GM11168 (cell line): ENCODE results near the gene ZNF831.

Experiments
- in situ Hi-C: fragments of 300-500 bp; cut with MboI; formaldehyde crosslinking; loops from one replicate; pipeline ENCODE4 v1.12.0; 2022; ENCODE audit warnings: low sequenced_read_pairs; ENCODE audit not compliant: unreplicated experiment

The ZNF831 gene

DNA sequence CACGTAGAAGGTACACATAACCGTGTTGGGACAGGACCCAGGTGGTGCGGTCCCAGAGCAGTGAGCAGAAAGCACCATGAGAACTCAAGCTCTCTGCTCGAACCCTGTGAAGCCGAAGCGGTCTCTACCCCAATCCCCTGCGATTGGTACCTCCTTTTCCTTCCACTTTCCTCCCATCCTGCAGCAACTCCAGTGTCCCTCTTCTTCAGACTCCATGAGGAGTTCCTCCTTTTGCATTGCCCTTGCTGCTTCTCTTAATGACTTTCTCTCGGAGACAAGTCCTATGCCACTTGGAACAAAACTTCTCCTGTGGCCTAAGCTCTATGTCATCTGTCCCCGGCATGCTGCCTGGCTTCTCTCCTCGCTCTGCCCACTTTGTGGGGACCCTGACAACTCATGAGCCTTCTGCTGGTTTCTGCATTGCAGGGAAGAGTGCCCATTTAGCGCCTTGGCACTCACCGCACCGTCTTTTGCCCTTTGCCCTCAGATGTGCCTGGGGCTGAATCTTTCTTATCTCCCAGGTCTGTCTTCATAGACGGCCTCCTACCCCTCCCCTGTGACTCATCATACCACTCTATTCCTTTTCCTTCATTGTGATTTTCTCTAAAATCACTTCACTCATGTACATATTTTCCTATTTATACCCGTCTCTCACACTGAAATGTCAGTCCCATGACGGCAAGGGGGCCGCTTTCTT, 9.2 kb upstream of the ZNF831 start:
- in situ Hi-C loops: no loop called here

DNA sequence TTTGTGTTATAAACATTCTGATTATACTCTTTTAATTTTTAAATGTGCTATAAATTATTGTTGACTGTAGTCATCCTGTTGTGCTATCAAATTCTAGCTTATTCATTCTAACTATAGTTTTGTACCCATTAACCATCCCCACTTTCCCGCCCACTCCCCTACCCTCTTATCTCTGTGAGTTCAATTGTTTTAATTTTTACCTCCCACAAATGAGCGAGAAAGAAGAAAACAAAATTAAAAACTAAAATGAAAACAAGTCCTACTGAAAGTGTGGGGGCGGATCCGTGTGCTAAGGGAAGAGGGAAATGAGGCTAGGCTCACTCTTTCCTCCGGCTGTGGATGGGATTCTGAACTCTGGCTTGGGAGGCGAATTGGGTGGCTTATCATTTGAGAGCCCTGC, 6.6 kb upstream of the ZNF831 start:
- in situ Hi-C loops: no loop called here

DNA sequence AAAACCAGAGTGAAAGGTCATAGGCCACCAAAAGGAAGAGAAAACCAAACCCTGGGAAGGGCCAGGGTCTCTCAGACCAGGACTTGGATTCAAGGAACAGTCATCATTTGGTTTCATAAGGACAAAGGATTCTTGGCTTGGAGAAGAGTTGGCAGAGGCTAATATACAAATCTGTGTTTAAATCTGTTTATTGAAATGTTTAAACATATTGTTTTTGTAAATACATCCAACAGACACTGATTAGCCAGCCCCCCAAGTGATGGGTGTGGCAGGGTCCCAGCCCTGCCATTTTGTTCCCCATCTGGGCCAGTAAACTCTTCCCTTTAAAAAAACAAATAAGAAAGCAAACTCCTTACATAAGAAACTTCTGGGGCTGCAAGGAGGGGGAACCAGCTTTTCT, 6.1 kb upstream of the ZNF831 start:
- in situ Hi-C loops: no loop called here

DNA sequence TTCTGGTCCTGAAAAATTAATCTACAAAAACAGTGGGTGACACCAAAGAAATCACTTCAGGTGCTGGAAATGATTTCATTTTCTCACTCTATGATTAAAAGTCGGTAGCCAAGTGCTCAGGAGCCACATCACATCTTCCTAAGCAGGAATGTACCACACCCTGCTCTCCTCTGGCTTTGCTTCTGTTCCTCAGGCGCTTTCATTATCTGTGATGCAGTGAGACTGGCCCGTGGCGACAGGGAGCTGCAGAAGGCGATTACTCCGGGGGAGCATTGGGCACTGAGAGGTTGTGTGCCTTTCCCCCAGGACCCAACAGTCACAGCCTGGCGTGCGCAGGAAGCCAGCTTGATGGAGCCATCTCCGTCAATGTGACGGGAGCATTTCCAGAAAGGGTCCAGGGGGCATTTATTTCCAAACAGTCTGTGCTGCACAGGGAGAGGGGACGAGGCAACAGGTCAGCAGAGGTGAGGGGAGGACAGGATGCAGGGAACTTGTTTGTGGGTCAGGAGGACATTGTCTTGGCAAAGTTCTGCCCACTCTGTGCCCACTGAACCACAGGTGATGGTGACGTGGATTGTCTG, 5.6 kb upstream of the ZNF831 start:
- in situ Hi-C loops: no loop called here

DNA sequence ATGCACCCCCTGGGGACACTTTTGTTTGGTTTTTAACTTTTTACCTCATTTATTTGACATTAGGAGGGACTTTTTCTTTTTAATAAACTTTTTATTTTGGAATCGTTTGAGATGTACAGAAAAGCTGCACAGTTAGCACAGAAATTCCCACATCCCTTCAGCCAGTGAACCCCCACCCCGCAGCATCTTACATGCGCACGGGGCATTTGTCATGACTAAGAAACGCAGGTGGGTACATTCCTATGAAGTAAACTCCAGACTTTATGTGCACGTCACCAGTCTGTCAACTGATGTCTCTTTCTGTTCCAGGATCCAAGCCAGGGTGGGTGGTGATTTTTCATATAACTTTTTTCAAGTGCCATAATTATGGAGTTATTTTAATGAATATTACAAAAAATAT, 4.9 kb upstream of the ZNF831 start:
- in situ Hi-C loops: no loop called here

DNA sequence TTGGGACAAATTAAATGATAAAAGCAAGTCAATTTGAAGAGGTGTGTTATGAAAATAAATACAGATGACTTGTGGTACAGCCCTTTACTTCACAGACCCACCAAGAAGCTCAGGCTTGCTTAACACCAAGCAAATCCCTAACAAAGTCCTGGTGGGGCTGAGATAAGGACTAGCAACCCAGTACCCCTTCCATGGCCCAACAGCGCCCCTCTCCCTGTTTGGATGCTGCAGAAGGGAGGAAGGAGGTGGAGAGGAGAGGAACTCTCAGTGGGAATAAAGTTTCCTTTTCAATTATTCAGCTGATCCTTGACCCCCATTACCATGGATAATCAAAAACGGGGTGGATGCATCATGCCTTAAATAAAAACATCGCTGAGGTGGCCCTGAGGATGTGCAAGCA, 4.5 kb upstream of the ZNF831 start:
- in situ Hi-C loops: no loop called here

DNA sequence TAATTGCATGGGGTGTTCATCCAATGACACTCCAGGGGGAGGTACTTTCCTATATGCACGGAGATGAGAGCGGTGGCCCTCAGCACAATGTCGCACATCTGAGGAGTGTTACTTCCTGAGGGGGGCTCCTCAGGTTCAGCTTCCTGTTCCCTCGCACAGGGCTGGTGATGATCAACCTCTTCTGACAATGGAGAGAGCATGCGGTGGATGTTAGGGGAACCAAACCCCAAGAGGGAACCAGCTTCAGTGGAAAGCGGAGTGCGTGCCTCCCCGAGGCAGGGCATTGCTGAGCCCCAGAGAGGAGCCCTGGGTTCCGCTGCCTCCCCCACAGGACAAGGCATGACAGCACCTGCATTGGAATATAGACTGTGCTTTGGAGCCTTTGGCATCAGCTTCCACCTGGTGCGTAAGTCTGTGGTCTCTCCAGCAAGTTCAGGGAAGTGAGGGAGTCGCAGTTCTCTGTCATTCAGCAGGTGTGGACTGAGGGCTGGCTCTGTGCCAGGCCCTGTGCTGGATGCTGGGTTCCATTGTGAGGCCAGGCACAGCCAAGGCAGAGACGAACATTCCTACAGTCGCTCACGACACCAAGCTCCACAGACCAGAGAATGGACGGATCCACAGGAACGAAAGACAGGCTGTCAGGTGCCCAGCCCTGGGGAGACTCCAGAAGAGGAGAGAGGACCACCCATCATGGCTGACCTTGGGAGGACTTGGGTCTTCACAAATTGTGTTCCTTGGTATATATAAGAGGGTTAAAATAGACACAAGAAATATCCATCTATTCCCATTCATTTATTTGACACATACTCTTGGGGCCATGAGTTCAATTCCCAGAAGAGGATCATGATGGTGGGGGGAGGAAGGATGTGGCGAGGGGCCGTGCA, 3.9 kb upstream of the ZNF831 start:
- in situ Hi-C loops: no loop called here

DNA sequence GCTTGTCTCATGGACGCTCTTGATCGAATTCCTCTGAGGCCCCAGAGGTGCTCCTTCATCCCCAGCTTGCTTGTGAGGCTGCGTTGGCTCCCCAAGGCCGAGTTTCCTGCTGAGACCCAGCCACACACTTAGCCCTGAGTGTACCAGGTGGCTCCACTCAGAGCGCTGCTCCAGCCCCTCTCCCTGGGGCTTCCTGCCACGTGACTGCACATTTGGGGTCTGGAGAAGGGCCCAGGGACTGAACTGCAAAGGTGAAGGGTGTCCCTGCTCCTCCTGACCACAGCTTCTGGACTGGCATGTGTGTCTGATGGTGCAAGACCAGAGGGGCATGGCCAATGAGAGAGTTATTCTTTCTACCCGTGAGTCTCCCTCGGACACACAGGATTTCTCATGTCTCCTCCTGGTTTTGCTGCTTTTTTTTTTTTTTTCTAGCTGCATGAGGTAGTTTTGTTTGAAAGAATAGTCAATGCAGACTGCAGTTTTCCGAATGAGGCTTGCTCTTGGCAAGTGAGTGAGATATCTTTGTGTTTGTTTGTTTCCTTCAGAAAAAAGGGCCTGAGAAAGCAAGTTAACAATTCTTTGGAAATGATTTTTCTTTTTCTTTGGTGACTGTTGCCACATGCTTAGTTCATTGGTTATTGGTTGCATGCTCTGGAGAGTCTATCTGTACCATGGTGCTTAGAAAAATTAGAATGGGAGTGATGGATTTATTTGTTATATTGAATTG, 3.1 kb upstream of the ZNF831 start:
- in situ Hi-C loops: no loop called here

DNA sequence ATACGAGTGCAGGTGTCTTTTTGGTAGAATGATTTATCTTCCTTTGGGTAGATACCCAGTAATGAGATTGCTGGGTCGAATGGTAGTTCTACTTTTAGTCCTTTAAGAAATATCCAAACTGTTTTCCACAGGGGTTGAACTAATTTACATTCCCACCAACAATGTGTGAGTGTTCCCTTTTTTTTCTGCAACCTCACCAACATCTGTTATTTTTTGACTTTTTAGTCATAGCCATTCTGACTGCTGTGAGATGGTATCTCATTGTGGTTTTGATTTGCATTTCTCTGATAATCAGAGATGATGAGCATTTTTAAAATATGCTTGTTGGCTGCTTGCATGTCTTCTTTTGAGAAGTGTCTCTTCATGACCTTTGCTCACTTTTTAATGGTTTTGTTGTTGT, 1.9 kb upstream of the ZNF831 start:
- in situ Hi-C loops: no loop called here

DNA sequence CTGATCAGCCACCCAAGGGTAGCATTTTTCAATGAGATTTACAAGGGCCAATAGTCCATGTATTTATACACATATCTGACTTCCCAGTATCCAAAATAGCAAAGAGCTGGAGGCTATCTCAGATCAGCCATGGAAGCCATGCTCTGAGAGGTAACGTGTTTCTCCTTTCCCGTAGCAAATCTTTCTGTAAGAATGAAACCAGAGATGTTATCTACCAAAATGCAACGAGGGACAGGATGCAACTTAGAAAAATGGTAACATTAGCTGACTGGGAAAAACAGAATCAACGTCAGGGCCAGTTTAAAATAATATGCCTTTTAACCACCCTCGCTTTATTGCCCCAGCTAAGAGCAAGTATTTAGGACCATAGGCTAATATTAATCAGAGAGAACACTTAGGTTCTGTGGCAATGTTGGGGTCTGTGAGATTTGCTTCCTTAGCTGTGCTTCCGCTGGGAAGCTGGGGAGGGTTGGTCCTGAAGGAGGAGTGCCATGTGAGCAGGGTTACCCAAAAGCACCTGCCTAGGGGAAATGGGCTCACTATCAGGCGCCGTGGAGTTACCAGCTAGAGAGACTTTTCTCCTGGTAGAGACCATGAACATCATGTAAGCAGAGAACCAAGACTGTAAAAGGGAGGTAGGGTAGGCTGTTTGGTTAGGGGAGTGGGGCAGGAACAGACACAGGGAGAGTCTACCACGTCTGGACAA, 1.2 kb downstream of the ZNF831 start:
- in situ Hi-C loops: no loop called here

DNA sequence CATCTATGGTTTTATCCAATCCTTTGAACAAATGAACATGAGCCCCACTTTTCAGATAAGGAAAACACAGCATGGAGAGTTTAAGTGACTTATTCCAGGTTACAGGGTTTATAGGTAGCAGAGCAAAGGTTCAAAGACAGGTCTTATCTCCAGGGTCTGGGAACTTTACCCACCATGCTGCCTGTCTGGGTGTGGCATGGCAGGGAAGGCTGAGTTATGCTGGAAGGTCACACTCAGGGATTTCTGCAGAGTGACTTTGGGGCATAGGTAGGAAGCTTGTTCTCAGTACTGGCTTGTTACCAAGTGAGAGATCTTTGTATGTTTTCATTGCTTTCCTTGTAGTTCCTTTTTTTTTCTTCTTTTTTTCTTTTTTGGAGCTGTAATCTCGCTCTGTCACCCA, 1.8 kb downstream of the ZNF831 start:
- in situ Hi-C loops: no loop called here

DNA sequence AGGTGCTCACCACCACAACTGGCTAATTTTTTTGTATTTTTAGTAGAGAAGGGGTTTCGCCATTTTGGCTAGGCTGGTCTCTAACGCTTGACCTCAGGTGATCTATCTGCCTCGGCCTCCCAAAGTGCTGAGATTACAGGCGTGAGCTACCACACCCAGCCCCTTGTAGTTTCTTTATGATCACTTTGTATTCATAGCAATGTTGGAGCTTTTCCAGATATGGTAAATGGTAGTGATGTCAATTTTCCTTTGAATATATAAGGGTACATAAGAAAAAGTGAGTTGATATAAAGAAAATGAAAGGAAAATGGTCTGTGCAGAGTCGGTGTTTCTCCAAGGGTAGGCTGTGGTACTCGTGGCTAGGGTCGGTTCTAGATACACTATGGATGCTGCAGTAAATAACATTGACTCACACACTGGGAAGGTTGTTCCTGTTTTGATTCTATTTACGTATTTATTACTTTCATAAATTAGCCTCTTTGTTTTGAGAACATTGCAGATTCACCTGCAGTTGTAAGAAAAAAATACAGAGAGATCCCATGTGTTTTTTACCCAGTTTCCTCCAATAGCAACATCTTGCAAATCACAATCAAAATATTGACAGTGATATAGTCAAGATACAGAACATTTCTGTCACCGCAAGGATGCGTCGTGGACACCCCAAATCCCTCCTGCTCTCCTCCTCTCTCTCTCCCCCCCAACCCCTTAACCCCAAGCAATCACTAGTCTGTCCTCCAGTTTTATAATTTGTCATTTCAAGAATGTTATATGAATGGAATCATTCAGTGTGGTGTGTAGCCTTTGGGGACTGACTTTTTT, 2.5 kb downstream of the ZNF831 start:
- in situ Hi-C loops: no loop called here

DNA sequence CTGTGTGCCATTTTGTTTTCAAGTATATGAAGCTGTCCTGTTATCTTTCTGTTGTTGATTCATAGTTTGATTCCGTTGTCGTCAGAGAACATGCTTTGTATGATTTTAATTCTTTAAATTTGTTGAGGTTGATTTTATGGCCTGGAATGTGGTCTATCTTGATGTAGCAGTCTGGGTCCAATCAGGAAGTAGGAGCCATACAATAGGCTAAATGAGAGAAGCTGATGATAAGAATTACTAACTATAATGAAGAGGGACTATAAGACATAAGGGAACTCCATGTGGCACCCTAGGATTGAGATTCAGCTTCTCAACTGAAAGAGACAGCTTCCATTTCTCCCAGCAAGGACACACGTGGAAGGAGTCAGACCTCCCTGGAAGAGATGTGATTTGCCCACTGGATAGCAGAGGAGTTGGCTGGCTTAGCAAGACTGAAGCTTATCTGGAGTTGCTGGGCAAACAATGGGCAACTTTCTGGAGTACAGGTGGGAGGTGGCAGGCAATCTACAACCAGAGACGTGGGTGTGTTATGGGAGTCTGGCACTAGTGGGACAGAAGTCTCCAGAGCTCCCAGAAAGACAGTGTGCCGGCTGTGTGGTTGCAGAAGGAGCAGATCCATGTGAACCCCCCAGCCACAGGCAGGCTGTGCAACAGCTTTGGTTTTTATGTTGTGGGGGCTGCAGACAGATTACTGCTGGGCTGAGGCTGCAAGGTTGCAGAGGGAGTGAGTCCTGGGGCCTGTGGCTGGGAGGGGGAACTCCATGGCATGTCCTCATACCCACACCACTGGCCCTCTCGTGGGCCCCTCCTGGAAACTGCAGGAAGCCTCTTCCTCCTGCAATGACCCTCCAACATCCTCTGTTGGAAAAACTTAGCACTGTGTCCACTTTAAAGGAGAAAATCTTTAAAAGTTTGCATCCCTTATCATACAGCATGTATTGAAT, 7.1 kb downstream of the ZNF831 start:
- in situ Hi-C loops: no loop called here

DNA sequence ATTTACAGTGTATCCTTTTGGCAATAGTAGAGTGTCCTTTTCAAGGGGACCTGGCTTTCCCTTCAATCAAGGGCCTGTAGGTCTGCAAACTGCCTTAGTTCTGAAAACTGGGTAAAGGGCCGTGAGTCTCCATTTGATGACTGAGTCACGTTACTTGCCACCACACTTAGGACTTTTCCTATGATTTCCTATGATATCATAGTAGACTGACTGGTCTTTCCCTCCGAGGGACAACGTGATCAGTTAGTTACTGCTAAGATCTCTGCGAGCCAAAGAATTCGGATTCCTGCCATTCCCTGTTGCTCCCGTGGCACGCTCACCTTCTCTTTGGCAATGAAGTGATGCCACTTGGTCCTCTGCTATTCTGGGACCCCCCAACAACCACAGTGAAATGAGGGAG, 8.4 kb downstream of the ZNF831 start:
- in situ Hi-C loops: no loop called here

DNA sequence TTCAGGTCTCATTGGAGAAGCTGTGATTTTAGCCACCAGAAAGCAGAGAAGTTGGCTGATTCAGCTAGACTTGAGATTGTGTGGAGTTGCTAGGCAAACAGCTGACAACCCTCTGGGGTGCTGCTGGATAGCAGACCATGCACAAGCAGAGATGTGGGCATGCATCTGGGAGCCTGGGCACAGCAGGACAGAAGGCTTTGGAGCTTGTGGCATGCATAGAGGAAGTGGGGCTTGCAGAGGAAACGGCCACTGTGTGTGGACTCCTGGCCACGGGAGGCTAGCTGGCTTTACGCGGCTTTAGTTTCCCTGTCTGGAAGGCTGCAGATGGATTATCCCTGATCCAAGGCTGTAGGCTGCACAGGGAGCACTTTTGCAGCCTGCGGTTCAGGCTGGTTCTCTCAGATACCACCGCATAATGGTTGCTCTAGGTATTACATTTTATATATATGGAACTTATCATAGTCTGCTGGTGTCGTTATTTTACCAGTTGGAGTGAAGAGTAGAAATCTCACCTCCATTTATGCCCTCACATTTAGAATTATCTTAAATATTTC, 10.4 kb downstream of the ZNF831 start:
- in situ Hi-C loops: no loop called here

DNA sequence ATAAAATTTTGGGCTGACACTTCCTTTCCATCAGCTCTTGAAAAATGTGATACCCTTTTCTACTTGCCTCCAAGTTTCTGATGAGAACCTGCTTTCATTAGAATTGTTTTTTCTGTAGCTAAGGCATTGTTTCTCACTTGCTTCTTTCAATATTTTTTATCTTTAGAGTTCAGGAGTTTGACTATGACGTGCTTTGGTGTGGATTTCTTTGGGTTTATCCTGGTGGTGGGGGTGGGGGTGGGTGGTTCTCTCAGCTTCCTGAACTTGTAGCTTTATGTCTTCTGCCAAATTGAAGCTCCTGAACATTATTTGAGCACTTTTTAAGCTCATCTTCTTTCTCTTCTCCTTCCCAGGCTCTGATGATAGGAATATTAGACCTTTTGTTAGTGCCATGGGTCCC, 11.4 kb downstream of the ZNF831 start:
- in situ Hi-C loops: no loop called here

DNA sequence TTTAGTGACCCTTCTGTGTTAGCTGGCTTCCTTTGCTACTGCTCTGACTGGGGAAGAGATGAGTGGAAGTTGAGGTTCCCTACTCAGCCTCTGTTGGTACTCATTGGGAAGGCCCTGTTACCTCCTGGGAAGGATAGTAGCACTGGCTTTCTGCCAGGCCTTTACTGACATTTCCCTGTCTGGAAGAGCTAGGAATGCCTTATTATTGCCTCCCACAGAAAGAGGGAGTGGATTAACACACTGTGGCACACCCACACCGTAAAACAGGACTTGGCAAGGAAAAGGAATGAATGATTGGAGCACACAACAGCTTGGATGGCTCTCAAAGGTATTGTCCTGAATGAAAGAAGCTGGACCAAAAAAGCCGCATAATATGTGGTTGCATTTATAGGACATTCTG, 12.2 kb downstream of the ZNF831 start:
- in situ Hi-C loops: no loop called here

DNA sequence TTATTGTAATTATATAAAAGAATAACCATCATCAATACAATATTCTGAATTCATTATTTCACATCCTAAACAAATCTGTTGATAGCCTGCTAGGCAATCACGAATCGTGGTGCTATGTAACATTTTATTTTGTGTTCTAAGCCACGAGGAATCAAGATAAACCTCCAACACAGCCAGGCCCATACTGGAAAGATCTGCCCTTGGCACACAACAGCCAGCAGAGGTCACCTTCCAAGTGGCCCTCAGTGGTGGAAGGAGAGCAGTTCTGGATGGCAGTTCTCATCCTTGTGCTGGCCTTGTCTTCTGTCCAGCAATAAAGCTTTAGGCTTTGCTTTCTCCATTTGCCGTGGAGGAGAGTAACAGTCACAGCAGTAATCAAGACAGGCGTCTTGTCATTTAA, 13.2 kb downstream of the ZNF831 start:
- in situ Hi-C loops: no loop called here
